Gastroesophageal sphincter (tissue), 4 donors: ENCODE results near the gene NPW. TPM values are rescaled to one million over a fixed set of nuclear protein-coding genes. Genes with fewer than 3 reads are reported as not detected.
A peak's percentile ranks its signal among the peaks of the same experiment; 100 is the strongest.

Experiments used
- ATAC-seq: fragments of 150-250 bp; one replicate; pipeline ENCODE4 v1.9.1; 2016; ENCODE audit warnings: mild to moderate bottlenecking, moderate library complexity
- H3K27ac ChIP-seq, 4 donors: fragments of 200-600 bp; sonication (generic) in 3 of 4; 1 replicate in 3 of 4; 2 replicates in 1 of 4; pipeline ENCODE4 v1.5.1; 2016 to 2019
- H3K27me3 ChIP-seq: fragments of 200-600 bp; sonication (generic); one replicate; pipeline ENCODE4 v1.5.1; 2019
- H3K36me3 ChIP-seq, 2 donors: fragments of 200-600 bp; sonication (generic); one replicate each; pipeline ENCODE4 v1.5.1; 2019; ENCODE audit warnings: control low read depth in 1 of 2
- H3K4me1 ChIP-seq, 3 donors: fragments of 200-600 bp; sonication (generic); 1 replicate in 2 of 3; 2 replicates in 1 of 3; pipeline ENCODE4 v1.5.1; 2016 to 2019; ENCODE audit warnings: control low read depth in 2 of 3
- H3K4me3 ChIP-seq, 2 donors: fragments of 200-600 bp; sonication (generic); one replicate each; pipeline ENCODE4 v1.5.1; 2019; ENCODE audit warnings: mild to moderate bottlenecking in 1 of 2, moderate library complexity in 1 of 2
- H3K9me3 ChIP-seq, 3 donors: fragments of 200-600 bp; sonication (generic); one replicate each; pipeline ENCODE4 v1.5.1; 2017 to 2019; ENCODE audit warnings: control low read depth in 2 of 3
- EP300 ChIP-seq: sonication (generic); formaldehyde crosslinking; IDR thresholded peaks from one replicate; pipeline ENCODE4 v1.6.1; 2017; ENCODE audit warnings: antibody characterized with exemption, mild to moderate bottlenecking
- POLR2A ChIP-seq, 2 donors: fragments of 450-650 bp; IDR thresholded peaks; one replicate each; pipeline ENCODE4 v1.6.1; 2017; ENCODE audit warnings: antibody characterized with exemption in 2 of 2, mild to moderate bottlenecking in 2 of 2, moderate library complexity in 1 of 2
- POLR2AphosphoS5 ChIP-seq: sonication (generic); formaldehyde crosslinking; IDR thresholded peaks from one replicate; pipeline ENCODE4 v1.6.1; 2017; ENCODE audit warnings: antibody characterized with exemption
- WGBS, 2 donors: methylation state at CpG; one replicate each; pipeline ENCODE4 v1.1.5; 2018; ENCODE audit warnings: low coverage in 1 of 2; 5-methylcytosine and 5-hydroxymethylcytosine counted together
- total RNA-seq, 4 donors: library from RNA; depleted of rRNA; stranded (reverse); fragments of >200 nt; gene quantifications; one replicate each; pipeline ENCODE4 v1.1.0, GENCODE V29; 2016
- TF ChIP-seq, protein P1 (sequence below), 4 experiments: fragments of 200-600 bp in 2 of 4; fragments of 450-650 bp in 2 of 4; sonication (generic) in 1 of 4; IDR thresholded peaks; one replicate each; pipeline ENCODE4 v1.5.1; 2017 to 2019; ENCODE audit warnings: antibody characterized with exemption in 4 of 4, mild to moderate bottlenecking in 2 of 4, moderate library complexity in 2 of 4

Gene NPW
- total RNA-seq, 4 donors from 2014 or later = not detected

DNA sequence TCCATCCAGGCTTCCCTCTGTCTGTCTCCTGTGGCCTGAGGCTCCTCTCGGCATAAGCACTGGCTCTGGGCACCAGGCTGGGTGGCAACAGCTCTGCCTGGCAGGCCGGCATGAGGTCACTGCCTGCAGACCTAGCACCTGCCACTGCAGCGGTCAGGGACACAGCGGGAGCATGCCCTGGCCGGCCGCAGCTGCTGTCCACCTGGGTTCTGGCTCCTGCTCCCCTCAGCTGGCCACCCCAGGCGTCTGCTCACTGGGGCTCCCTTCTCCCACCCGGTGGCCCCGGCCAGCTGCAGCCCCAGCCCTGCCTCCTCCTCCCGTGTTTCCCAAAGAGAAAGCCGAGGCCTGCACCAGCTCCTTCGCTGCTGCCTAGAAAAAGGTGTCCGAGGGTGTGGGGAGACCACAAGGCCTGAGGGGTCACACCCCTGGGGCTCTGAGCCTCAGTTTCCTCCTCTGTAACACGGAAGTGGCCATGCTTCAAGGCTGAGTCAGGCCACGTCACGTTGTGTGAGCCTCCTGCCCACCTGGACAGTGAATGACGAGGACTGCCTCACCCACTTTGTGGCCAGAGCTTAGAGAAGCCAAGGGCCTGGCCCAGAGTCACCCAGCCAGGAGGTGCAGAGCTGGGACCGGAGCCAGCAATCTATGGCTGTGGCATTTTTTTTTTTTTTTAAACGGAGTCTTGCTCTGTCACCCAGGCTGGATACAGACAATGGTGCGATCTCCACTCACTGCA is 21.4 kb downstream of the NPW start:
- H3K27ac ChIP-seq = peak overlapping the region in 3 of 4 donors; percentile 90 to 92 (median 92)
- no peak overlapping the region for H3K4me3 ChIP-seq
- H3K27me3 ChIP-seq = no peaks in the 10 kb centered on the region
- ATAC-seq = no peak
- 59 to 72% methylated on average over 4 to 6 of the region's 20 CpGs for WGBS, 2 donors
- H3K4me1 ChIP-seq = peaks cover 0 to 92% (median 61%) of the 10 kb centered on the region in 3 donors
- H3K9me3 ChIP-seq = no peaks in the 10 kb centered on the region
- TF ChIP-seq POLR2AphosphoS5 (no peak), POLR2A (IDR thresholded peaks at IDR 0.05) (no peak), EP300 (no peak)
- TF ChIP-seq, protein P1, sequence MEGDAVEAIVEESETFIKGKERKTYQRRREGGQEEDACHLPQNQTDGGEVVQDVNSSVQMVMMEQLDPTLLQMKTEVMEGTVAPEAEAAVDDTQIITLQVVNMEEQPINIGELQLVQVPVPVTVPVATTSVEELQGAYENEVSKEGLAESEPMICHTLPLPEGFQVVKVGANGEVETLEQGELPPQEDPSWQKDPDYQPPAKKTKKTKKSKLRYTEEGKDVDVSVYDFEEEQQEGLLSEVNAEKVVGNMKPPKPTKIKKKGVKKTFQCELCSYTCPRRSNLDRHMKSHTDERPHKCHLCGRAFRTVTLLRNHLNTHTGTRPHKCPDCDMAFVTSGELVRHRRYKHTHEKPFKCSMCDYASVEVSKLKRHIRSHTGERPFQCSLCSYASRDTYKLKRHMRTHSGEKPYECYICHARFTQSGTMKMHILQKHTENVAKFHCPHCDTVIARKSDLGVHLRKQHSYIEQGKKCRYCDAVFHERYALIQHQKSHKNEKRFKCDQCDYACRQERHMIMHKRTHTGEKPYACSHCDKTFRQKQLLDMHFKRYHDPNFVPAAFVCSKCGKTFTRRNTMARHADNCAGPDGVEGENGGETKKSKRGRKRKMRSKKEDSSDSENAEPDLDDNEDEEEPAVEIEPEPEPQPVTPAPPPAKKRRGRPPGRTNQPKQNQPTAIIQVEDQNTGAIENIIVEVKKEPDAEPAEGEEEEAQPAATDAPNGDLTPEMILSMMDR (IDR thresholded peaks at IDR 0.05) = no peak
- H3K36me3 ChIP-seq = peaks cover 0 to 44% of the 10 kb centered on the region in 2 donors

DNA sequence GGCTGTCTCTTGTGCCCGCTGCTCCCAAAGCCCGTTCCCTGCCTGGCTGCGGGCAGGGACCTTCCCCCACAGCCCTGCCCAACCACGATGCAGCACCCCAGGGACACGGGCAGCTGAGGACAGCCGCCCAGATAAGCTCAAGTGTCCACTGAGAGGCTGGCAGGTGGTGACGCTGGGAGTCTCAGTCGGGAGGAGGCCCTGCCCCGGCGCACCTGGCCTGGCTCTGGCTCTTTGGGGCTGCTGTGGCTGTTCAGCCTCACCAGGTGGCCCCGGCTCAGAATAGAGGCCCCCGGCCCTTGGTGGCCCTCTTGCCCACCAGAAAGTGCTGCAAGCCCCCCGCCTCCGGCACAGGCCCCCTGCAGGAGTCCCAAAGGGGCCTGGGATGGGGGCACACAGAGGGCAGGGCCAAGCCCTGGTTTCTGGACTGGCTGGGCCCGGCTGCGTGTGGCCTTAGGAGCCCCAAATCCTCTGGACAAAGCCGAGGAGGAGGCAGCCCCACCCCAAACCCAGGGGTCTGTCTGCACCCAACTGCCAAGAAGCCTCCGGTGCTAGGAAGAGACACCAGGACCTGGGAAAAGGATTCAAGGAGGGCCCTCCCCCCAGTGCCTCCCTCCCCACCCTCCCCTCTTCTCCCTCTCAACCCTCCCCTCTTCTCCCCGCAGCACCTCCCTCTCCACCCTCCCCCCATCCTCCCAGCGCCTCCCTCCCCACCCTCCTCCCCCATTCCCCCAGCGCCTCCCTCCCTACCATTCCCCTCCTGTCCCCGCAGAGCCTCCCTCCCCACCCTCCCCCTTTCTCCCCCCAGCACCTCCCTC is 22.8 kb downstream of the NPW start:
- no peak for TF ChIP-seq POLR2A (IDR thresholded peaks at IDR 0.05)
- TF ChIP-seq EP300 = no peak
- TF ChIP-seq, protein P1 (IDR thresholded peaks at IDR 0.05) = no peak
- no peak for TF ChIP-seq POLR2AphosphoS5
- H3K4me1 ChIP-seq = peaks cover 0 to 92% (median 57%) of the 10 kb centered on the region in 3 donors
- peaks cover 0 to 38% of the 10 kb centered on the region in 2 donors for H3K36me3 ChIP-seq
- no peak for ATAC-seq
- peak overlapping the region in 2 of 4 donors; percentile 1 to 56 for H3K27ac ChIP-seq
- WGBS, 2 donors = 53% methylated on average over 3 of the region's 22 CpGs; no CpG with 5 or more reads in 1 of the 2 donors
- no peak overlapping the region for H3K4me3 ChIP-seq
- no peaks in the 10 kb centered on the region for H3K9me3 ChIP-seq
- H3K27me3 ChIP-seq = no peaks in the 10 kb centered on the region

DNA sequence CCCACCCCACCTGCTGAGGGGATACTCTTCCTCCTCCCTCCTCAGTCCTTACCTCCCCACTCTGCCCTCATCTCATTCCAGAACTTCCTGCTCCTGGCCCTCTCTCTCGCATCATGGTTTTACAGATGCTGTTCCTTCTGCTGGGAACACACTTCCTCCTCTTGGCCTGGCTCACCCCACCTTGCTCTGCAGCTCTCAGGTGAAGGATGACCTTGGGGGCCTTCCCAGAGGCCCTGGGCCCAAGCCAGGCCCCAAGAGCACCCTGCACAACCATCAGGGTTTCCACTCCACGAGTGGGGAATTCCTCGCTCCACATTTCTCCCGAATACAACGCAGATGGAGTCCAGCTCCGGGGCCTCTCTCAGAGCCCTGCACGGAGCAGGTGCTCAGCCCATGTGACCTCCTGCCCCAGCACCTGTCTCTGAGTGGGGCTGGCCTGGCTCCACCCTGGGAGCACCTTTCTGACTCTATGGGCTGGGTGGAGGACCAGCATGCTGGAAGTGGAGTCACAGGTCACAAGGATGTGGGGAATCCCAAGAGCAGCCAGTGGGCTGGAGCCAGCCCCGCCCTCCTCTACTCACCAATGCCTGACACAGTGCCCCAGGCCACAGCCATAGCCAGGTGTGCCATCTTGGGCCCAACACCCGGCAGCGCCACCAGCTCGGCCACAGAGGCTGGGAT is 23.5 kb downstream of the NPW start:
- H3K27ac ChIP-seq = peak overlapping the region in 2 of 4 donors; percentile 32 to 35
- ATAC-seq = no peak
- H3K4me1 ChIP-seq = peaks cover 0 to 86% (median 50%) of the 10 kb centered on the region in 3 donors
- peaks cover 0 to 30% of the 10 kb centered on the region in 2 donors for H3K36me3 ChIP-seq
- H3K27me3 ChIP-seq = no peaks in the 10 kb centered on the region
- 70% methylated on average over 2 of the region's 11 CpGs; no CpG with 5 or more reads in 1 of the 2 donors for WGBS, 2 donors
- TF ChIP-seq EP300 (no peak), POLR2AphosphoS5 (no peak), POLR2A (IDR thresholded peaks at IDR 0.05) (no peak)
- TF ChIP-seq, protein P1 (IDR thresholded peaks at IDR 0.05) = no peak
- no peak overlapping the region for H3K4me3 ChIP-seq
- H3K9me3 ChIP-seq = no peaks in the 10 kb centered on the region

DNA sequence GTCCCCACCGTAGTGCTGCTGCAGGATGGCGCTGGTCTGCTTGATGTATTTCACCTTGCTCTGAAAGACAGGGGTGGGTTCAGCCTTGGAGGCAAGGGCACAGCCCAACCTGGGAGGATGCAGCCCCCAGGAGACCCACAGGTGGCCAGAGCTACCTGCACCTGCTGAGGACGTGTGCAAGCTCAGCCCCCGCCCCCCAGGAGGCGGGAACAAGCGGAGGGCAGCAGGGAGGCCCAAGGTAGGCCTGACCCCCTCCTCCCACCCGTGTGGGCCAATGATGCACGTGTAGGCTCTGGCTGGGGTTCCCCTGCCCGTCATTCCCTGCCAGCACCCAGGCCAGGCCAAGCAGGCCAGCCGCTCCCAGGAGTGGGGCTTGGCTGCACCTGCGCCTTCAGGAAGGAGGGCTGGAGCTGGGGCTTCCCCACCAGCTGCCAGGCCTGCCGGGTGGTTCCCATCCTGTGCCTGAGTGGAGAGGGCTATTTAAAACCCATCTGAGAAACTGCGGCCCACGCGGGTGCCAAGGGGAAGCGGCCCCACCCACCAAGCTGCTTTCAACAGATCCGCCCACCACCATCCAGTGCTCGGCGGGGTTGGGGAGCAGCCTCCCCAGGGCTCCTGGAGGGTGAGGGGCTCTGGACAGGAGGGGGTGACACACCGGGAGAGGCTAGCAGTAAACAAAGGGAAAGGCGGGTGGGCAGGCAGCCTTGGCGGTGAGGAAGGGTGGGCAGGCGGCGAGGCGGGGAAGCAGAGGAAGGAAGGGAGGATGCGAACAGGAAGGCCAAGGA is 24.3 kb downstream of the NPW start:
- Histone ChIP-seq H3K9me3 (no peaks in the 10 kb centered on the region), H3K27ac (peak overlapping the region in 3 of 4 donors; percentile 32 to 49 (median 35)), H3K36me3 (peaks cover 0 to 24% of the 10 kb centered on the region in 2 donors), H3K4me1 (peaks cover 0 to 85% (median 48%) of the 10 kb centered on the region in 3 donors), H3K4me3 (peak overlapping the region in 1 of 2 donors; percentile 4), H3K27me3 (no peaks in the 10 kb centered on the region)
- TF ChIP-seq POLR2AphosphoS5 (no peak), EP300 (no peak), POLR2A (IDR thresholded peaks at IDR 0.05) (no peak)
- TF ChIP-seq, protein P1 (IDR thresholded peaks at IDR 0.05) = no peak
- ATAC-seq = peak; percentile 2
- 66% methylated on average over 2 of the region's 26 CpGs; no CpG with 5 or more reads in 1 of the 2 donors for WGBS, 2 donors
